WTC11 (cell line): ENCODE results near the gene DHPS. TPM values are rescaled to one million over a fixed set of nuclear protein-coding genes. Genes with fewer than 3 reads are reported as not detected.

Experiments used
- ATAC-seq: fragments of 200-7000 bp; cut with Tn5 transposase; 2 replicates; pipeline ENCODE4 v1.10.0; 2021; ENCODE audit warnings: mild to moderate bottlenecking, moderate library complexity
- CTCF ChIA-PET: fragments of 300-600 bp; sonication (Branson Sonifier 250); formaldehyde crosslinking; loops from one replicate; lab custom pipeline; 2021; ENCODE audit warnings: antibody characterized with exemption; lab: Charles Lee
- POLR2A ChIA-PET: fragments of 350-600 bp; sonication (Branson Sonifier 250); formaldehyde crosslinking; loops from one replicate; lab custom pipeline; 2021; ENCODE audit warnings: antibody characterized with exemption; lab: Charles Lee
- DNase-seq: peaks from one replicate; pipeline ENCODE4 v3.0.0; 2021; ENCODE audit warnings: low spot score
- H3K27ac Mint-ChIP-seq: 2 replicates; pipeline ENCODE4 v1.8.0; 2021; ENCODE audit warnings: mixed read lengths
- H3K27me3 Mint-ChIP-seq: 2 replicates; pipeline ENCODE4 v1.8.0; 2021; ENCODE audit warnings: low read depth, mild to moderate bottlenecking, moderate library complexity, mixed read lengths
- H3K36me3 Mint-ChIP-seq: 2 replicates; pipeline ENCODE4 v1.8.0; 2021; ENCODE audit warnings: mixed read lengths
- H3K4me1 Mint-ChIP-seq: 2 replicates; pipeline ENCODE4 v1.8.0; 2022; ENCODE audit warnings: mixed read lengths
- H3K4me3 Mint-ChIP-seq: 2 replicates; pipeline ENCODE4 v1.8.0; 2021; ENCODE audit warnings: mild to moderate bottlenecking, moderate library complexity, mixed read lengths
- H3K9me3 Mint-ChIP-seq: 2 replicates; pipeline ENCODE4 v1.8.0; 2021; ENCODE audit warnings: mixed read lengths
- FOXP1 ChIP-seq: sonication (generic); formaldehyde crosslinking; IDR thresholded peaks from 2 replicates; pipeline ENCODE4 v1.8.0; 2022; ENCODE audit warnings: missing genetic modification reagents, mild to moderate bottlenecking, moderate library complexity, borderline replicate concordance
- GABPB1 ChIP-seq: sonication (generic); formaldehyde crosslinking; IDR thresholded peaks from 2 replicates; pipeline ENCODE4 v1.8.1; 2023; ENCODE audit warnings: mild to moderate bottlenecking, missing genetic modification reagents
- TEAD4 ChIP-seq: sonication (generic); formaldehyde crosslinking; IDR thresholded peaks from 2 replicates; pipeline ENCODE4 v1.8.0; 2022; ENCODE audit warnings: mild to moderate bottlenecking, missing genetic modification reagents
- ZBTB21 ChIP-seq: sonication (generic); formaldehyde crosslinking; IDR thresholded peaks from 2 replicates; pipeline ENCODE4 v1.8.1; 2023; ENCODE audit warnings: mild to moderate bottlenecking, missing genetic modification reagents, borderline replicate concordance
- ZNF138 ChIP-seq: sonication (generic); formaldehyde crosslinking; conservative IDR thresholded peaks from 2 replicates; pipeline ENCODE4 v1.8.1; 2022; ENCODE audit warnings: mild to moderate bottlenecking, moderate library complexity, missing genetic modification reagents
- ZNF232 ChIP-seq: sonication (generic); formaldehyde crosslinking; IDR thresholded peaks from 2 replicates; pipeline ENCODE4 v1.8.0; 2022; ENCODE audit warnings: mild to moderate bottlenecking, missing genetic modification reagents
- ZNF396 ChIP-seq: fragments of 250-450 bp; sonication (Bioruptor Pico); IDR thresholded peaks from 2 replicates; pipeline ENCODE4 v1.8.0; 2021; ENCODE audit warnings: mild to moderate bottlenecking, moderate library complexity, borderline replicate concordance
- total RNA-seq: library from RNA; stranded (reverse); gene quantifications from 3 replicates; pipeline ENCODE4 v1.2.3, GENCODE V29; 2021
- TF ChIP-seq, protein P1 (sequence below): sonication (generic); formaldehyde crosslinking; conservative IDR thresholded peaks from 2 replicates; pipeline ENCODE4 v1.8.1; 2023; ENCODE audit warnings: mild to moderate bottlenecking, low read depth, missing genetic modification reagents, moderate library complexity
- TF ChIP-seq, protein P2 (sequence below): fragments of 250-450 bp; sonication (Bioruptor Pico); IDR thresholded peaks from 2 replicates; pipeline ENCODE4 v2.1.2; 2022; ENCODE audit warnings: mild to moderate bottlenecking, moderate library complexity
- TF ChIP-seq, protein P3 (sequence below): sonication (generic); formaldehyde crosslinking; IDR thresholded peaks from 2 replicates; pipeline ENCODE4 v1.8.1; 2023; ENCODE audit warnings: mild to moderate bottlenecking, missing genetic modification reagents, moderate library complexity
- TF ChIP-seq, protein P4 (sequence below): sonication (generic); formaldehyde crosslinking; IDR thresholded peaks from 2 replicates; pipeline ENCODE4 v1.8.0; 2022; ENCODE audit warnings: mild to moderate bottlenecking, missing genetic modification reagents
- TF ChIP-seq, protein P5 (sequence below): sonication (generic); formaldehyde crosslinking; conservative IDR thresholded peaks from 2 replicates; pipeline ENCODE4 v1.8.1; 2022; ENCODE audit warnings: mild to moderate bottlenecking, missing genetic modification reagents
- TF ChIP-seq, protein P6 (sequence below): sonication (generic); formaldehyde crosslinking; IDR thresholded peaks from 2 replicates; pipeline ENCODE4 v1.8.1; 2022; ENCODE audit warnings: low read depth, mild to moderate bottlenecking, moderate library complexity, missing genetic modification reagents, borderline replicate concordance
- TF ChIP-seq, protein P7 (sequence below): fragments of 250-450 bp; sonication (Bioruptor Pico); conservative IDR thresholded peaks from 2 replicates; pipeline ENCODE4 v1.9.0; 2021; ENCODE audit warnings: mild to moderate bottlenecking
- TF ChIP-seq, protein P8 (sequence below): sonication (generic); formaldehyde crosslinking; IDR thresholded peaks from 2 replicates; pipeline ENCODE4 v1.8.0; 2022; ENCODE audit warnings: mild to moderate bottlenecking, missing genetic modification reagents
- TF ChIP-seq, protein P9 (sequence below): sonication (generic); formaldehyde crosslinking; IDR thresholded peaks from 2 replicates; pipeline ENCODE4 v1.8.1; 2022; ENCODE audit warnings: missing genetic modification reagents, borderline replicate concordance
- TF ChIP-seq, protein P10 (sequence below): sonication (generic); formaldehyde crosslinking; IDR thresholded peaks from 2 replicates; pipeline ENCODE4 v1.8.1; 2023; ENCODE audit warnings: mild to moderate bottlenecking, moderate library complexity, missing genetic modification reagents

Gene DHPS
- total RNA-seq, 1 experiment from 2014 or later, result 115 TPM

DNA sequence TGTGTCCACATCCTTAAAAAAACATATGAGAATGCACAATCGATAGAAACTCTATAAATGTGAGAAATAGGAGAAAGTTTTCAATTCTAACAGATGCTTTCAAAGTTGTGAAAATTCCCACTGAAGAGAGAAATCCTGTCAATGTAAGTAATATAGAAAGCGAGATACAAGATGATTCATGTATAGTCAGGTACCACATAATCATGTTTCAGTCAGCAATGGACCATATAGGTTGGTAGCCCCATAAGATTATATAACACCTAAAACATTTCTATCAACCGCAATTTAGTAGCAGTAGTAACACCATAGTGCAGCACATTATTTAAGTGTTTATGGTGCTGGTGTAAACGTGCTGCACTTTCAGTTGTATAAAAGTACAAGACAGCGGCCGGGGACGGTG, 52.5 kb downstream of the DHPS start (continued):
- TF ChIP-seq, protein P1, sequence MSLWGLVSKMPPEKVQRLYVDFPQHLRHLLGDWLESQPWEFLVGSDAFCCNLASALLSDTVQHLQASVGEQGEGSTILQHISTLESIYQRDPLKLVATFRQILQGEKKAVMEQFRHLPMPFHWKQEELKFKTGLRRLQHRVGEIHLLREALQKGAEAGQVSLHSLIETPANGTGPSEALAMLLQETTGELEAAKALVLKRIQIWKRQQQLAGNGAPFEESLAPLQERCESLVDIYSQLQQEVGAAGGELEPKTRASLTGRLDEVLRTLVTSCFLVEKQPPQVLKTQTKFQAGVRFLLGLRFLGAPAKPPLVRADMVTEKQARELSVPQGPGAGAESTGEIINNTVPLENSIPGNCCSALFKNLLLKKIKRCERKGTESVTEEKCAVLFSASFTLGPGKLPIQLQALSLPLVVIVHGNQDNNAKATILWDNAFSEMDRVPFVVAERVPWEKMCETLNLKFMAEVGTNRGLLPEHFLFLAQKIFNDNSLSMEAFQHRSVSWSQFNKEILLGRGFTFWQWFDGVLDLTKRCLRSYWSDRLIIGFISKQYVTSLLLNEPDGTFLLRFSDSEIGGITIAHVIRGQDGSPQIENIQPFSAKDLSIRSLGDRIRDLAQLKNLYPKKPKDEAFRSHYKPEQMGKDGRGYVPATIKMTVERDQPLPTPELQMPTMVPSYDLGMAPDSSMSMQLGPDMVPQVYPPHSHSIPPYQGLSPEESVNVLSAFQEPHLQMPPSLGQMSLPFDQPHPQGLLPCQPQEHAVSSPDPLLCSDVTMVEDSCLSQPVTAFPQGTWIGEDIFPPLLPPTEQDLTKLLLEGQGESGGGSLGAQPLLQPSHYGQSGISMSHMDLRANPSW (CRISPR knock-in tag), result no peak
- no peak for TF ChIP-seq FOXP1 (CRISPR knock-in tag)

DNA sequence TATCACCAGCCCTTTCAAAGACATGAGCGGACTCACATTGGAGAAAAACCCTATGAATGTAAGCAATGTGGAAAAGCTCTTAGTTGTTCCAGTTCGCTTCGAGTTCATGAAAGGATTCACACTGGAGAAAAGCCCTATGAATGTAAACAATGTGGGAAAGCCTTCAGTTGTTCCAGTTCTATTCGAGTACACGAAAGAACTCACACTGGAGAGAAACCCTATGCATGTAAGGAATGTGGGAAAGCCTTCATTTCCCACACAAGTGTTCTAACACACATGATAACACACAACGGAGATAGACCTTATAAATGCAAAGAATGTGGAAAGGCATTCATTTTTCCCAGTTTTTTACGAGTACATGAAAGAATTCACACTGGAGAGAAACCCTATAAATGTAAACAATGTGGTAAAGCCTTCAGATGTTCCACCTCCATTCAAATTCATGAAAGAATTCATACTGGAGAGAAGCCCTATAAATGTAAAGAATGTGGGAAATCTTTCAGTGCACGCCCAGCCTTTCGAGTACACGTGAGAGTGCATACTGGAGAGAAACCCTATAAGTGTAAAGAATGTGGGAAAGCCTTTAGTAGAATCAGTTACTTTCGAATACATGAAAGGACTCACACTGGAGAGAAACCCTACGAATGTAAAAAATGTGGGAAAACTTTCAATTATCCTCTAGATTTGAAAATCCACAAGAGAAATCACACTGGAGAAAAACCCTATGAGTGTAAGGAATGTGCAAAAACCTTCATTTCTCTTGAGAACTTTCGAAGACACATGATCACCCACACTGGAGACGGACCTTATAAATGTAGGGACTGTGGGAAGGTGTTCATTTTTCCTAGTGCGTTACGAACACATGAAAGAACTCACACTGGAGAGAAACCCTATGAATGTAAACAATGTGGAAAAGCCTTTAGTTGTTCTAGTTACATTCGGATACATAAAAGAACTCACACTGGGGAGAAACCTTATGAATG, 53.3 kb downstream of the DHPS start:
- DNase-seq (no peak), ATAC-seq (no peak)
- peaks cover 31% of the 10 kb centered on the region for H3K9me3 Mint-ChIP-seq
- ChIA-PET POLR2A (no interaction called here), CTCF (interaction anchor here (1.0 kb wide), 1 partner anchor 19 kb away, joined by 4 read pairs; no protein-coding TSS in a partner anchor)
- H3K27ac Mint-ChIP-seq, result no peak overlapping the region
- H3K36me3 Mint-ChIP-seq, result peaks cover 72% of the 10 kb centered on the region
- H3K4me1 Mint-ChIP-seq, result no peaks in the 10 kb centered on the region
- H3K27me3 Mint-ChIP-seq, result no peaks in the 10 kb centered on the region; the same call in 1 of the 2 replicates
- no peak overlapping the region for H3K4me3 Mint-ChIP-seq
- TF ChIP-seq ZNF138 (CRISPR knock-in tag) (no peak), ZNF396 (no peak), ZNF232 (CRISPR knock-in tag) (no peak), ZBTB21 (CRISPR knock-in tag) (no peak), GABPB1 (CRISPR knock-in tag) (no peak), TEAD4 (CRISPR knock-in tag) (no peak)
- TF ChIP-seq, protein P2, sequence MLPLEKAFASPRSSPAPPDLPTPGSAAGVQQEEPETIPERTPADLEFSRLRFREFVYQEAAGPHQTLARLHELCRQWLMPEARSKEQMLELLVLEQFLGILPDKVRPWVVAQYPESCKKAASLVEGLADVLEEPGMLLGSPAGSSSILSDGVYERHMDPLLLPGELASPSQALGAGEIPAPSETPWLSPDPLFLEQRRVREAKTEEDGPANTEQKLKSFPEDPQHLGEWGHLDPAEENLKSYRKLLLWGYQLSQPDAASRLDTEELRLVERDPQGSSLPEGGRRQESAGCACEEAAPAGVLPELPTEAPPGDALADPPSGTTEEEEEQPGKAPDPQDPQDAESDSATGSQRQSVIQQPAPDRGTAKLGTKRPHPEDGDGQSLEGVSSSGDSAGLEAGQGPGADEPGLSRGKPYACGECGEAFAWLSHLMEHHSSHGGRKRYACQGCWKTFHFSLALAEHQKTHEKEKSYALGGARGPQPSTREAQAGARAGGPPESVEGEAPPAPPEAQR (CRISPR knock-in tag), result no peak
- TF ChIP-seq, protein P3, sequence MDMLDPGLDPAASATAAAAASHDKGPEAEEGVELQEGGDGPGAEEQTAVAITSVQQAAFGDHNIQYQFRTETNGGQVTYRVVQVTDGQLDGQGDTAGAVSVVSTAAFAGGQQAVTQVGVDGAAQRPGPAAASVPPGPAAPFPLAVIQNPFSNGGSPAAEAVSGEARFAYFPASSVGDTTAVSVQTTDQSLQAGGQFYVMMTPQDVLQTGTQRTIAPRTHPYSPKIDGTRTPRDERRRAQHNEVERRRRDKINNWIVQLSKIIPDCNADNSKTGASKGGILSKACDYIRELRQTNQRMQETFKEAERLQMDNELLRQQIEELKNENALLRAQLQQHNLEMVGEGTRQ (CRISPR knock-in tag), result no peak
- TF ChIP-seq, protein P4, sequence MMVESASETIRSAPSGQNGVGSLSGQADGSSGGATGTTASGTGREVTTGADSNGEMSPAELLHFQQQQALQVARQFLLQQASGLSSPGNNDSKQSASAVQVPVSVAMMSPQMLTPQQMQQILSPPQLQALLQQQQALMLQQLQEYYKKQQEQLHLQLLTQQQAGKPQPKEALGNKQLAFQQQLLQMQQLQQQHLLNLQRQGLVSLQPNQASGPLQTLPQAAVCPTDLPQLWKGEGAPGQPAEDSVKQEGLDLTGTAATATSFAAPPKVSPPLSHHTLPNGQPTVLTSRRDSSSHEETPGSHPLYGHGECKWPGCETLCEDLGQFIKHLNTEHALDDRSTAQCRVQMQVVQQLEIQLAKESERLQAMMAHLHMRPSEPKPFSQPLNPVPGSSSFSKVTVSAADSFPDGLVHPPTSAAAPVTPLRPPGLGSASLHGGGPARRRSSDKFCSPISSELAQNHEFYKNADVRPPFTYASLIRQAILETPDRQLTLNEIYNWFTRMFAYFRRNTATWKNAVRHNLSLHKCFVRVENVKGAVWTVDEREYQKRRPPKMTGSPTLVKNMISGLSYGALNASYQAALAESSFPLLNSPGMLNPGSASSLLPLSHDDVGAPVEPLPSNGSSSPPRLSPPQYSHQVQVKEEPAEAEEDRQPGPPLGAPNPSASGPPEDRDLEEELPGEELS (CRISPR knock-in tag), result no peak
- TF ChIP-seq, protein P5, sequence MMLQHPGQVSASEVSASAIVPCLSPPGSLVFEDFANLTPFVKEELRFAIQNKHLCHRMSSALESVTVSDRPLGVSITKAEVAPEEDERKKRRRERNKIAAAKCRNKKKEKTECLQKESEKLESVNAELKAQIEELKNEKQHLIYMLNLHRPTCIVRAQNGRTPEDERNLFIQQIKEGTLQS (CRISPR knock-in tag), result no peak
- TF ChIP-seq, protein P6, sequence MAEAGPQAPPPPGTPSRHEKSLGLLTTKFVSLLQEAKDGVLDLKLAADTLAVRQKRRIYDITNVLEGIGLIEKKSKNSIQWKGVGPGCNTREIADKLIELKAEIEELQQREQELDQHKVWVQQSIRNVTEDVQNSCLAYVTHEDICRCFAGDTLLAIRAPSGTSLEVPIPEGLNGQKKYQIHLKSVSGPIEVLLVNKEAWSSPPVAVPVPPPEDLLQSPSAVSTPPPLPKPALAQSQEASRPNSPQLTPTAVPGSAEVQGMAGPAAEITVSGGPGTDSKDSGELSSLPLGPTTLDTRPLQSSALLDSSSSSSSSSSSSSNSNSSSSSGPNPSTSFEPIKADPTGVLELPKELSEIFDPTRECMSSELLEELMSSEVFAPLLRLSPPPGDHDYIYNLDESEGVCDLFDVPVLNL (CRISPR knock-in tag), result no peak
- TF ChIP-seq, protein P7, sequence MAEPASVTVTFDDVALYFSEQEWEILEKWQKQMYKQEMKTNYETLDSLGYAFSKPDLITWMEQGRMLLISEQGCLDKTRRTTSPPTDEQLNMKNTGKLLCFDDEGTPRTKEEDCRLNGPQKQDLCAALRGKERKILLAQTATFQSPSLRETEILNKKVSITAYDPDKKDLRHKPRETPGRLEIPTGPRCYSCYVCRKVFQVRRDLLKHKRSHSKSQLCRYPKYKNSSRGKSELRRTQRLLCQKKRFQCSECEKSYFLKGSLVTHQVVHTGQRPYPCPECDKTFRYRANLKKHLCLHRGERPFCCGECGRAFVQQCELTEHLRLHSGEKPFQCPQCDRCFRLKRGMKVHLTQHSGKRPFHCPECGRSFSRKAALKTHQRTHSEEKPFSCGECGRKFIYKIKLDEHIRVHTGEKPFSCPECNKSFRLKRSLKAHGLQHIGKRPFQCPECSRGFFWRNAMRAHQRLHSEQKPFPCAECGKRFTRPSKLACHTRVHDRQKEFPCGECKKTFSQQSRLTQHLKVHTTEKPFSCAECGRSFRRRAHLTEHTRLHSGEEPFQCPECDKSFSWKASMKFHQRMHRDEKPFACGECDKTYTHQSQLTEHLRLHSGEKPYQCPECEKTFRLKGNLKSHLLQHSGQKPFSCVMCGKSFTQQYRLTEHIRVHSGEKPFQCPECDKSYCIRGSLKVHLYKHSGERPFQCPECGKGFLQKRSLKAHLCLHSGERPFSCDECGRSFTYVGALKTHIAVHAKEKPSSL (CRISPR knock-in tag), result no peak
- TF ChIP-seq, protein P8, sequence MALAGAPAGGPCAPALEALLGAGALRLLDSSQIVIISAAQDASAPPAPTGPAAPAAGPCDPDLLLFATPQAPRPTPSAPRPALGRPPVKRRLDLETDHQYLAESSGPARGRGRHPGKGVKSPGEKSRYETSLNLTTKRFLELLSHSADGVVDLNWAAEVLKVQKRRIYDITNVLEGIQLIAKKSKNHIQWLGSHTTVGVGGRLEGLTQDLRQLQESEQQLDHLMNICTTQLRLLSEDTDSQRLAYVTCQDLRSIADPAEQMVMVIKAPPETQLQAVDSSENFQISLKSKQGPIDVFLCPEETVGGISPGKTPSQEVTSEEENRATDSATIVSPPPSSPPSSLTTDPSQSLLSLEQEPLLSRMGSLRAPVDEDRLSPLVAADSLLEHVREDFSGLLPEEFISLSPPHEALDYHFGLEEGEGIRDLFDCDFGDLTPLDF (CRISPR knock-in tag), result no peak
- TF ChIP-seq, protein P9, sequence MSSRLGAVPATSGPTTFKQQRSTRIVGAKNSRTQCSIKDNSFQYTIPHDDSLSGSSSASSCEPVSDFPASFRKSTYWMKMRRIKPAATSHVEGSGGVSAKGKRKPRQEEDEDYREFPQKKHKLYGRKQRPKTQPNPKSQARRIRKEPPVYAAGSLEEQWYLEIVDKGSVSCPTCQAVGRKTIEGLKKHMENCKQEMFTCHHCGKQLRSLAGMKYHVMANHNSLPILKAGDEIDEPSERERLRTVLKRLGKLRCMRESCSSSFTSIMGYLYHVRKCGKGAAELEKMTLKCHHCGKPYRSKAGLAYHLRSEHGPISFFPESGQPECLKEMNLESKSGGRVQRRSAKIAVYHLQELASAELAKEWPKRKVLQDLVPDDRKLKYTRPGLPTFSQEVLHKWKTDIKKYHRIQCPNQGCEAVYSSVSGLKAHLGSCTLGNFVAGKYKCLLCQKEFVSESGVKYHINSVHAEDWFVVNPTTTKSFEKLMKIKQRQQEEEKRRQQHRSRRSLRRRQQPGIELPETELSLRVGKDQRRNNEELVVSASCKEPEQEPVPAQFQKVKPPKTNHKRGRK (CRISPR knock-in tag), result no peak
- TF ChIP-seq, protein P10, sequence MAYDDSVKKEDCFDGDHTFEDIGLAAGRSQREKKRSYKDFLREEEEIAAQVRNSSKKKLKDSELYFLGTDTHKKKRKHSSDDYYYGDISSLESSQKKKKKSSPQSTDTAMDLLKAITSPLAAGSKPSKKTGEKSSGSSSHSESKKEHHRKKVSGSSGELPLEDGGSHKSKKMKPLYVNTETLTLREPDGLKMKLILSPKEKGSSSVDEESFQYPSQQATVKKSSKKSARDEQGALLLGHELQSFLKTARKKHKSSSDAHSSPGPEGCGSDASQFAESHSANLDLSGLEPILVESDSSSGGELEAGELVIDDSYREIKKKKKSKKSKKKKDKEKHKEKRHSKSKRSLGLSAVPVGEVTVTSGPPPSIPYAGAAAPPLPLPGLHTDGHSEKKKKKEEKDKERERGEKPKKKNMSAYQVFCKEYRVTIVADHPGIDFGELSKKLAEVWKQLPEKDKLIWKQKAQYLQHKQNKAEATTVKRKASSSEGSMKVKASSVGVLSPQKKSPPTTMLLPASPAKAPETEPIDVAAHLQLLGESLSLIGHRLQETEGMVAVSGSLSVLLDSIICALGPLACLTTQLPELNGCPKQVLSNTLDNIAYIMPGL, result no peak
